ENCODE data around the gene CALHM1.
"Not testable (repeated sequence)": the region's sequence is repeated elsewhere in the genome, so short reads cannot be mapped to it uniquely, and the experiment has no call there.

CALHM1 gene

GRCh38 chr10:103442031-103442461 lies 16.7 kb downstream of the CALHM1 start:
- H3K4me3 ChIP-seq (ENCODE audit: low read length) = no peak overlapping the region
- DNase-seq (ENCODE audit: low read depth, low spot score) = no peak

- H3K4me3 ChIP-seq (ENCODE audit: low read length) = no peak overlapping the region
- no peak for DNase-seq (ENCODE audit: low read depth, low spot score)
Measured at GRCh38 chr10:103441611-103442010, 17.1 kb downstream of the CALHM1 start.

GRCh38 chr10:103441206-103441605 lies 17.5 kb downstream of the CALHM1 start:
- no peak overlapping the region for H3K4me3 ChIP-seq (ENCODE audit: low read length)
- no peak for DNase-seq (ENCODE audit: low read depth, low spot score)

GRCh38 chr10:103440416-103440815 lies 18.3 kb downstream of the CALHM1 start:
- DNase-seq (ENCODE audit: low read depth, low spot score) = no peak
- H3K4me3 ChIP-seq (ENCODE audit: low read length) = no peak overlapping the region

- no peak overlapping the region for H3K4me3 ChIP-seq (ENCODE audit: low read length)
- DNase-seq (ENCODE audit: low read depth, low spot score) = no peak
Measured at GRCh38 chr10:103439776-103440175, 18.9 kb downstream of the CALHM1 start.

- DNase-seq (ENCODE audit: low read depth, low spot score) = no peak
- H3K4me3 ChIP-seq (ENCODE audit: low read length) = no peak overlapping the region
Measured at GRCh38 chr10:103433858-103434257, 24.8 kb downstream of the CALHM1 start.

- no peak for DNase-seq (ENCODE audit: low read depth, low spot score)
- no peak overlapping the region for H3K4me3 ChIP-seq (ENCODE audit: low read length)
Measured at GRCh38 chr10:103431902-103432301, 26.8 kb downstream of the CALHM1 start.

GRCh38 chr10:103429647-103430046 lies 29.1 kb downstream of the CALHM1 start:
- H3K4me3 ChIP-seq (ENCODE audit: low read length) = no peak overlapping the region
- DNase-seq (ENCODE audit: low read depth, low spot score) = peak; percentile 27

GRCh38 chr10:103428989-103429643 lies 29.6 kb downstream of the CALHM1 start:
- peak; percentile 66 for DNase-seq (ENCODE audit: low read depth, low spot score)
- no peak overlapping the region for H3K4me3 ChIP-seq (ENCODE audit: low read length)

GRCh38 chr10:103427866-103428265 lies 30.8 kb downstream of the CALHM1 start:
- no peak overlapping the region for H3K4me3 ChIP-seq (ENCODE audit: low read length)
- DNase-seq (ENCODE audit: low read depth, low spot score) = no peak

- H3K4me3 ChIP-seq (ENCODE audit: low read length) = no peak overlapping the region
Measured at GRCh38 chr10:103423748-103424147, 35.0 kb downstream of the CALHM1 start.

GRCh38 chr10:103419101-103419500 lies 39.6 kb downstream of the CALHM1 start:
- DNase-seq (ENCODE audit: low read depth, low spot score) = no peak
- no peak overlapping the region for H3K4me3 ChIP-seq (ENCODE audit: low read length)

More at GRCh38 chr10:103423748-103424147, 35.0 kb downstream of the CALHM1 start:
- no peak for DNase-seq (ENCODE audit: low read depth, low spot score)

GRCh38 chr10:103417601-103418000 lies 41.1 kb downstream of the CALHM1 start:
- no peak overlapping the region for H3K4me3 ChIP-seq (ENCODE audit: low read length)
- DNase-seq (ENCODE audit: low read depth, low spot score) = no peak

- H3K4me3 ChIP-seq (ENCODE audit: low read length); DNase-seq (ENCODE audit: low read depth, low spot score): not testable (repeated sequence)
Measured at GRCh38 chr10:103417148-103417469, 41.6 kb downstream of the CALHM1 start.

GRCh38 chr10:103416436-103417147 lies 42.1 kb downstream of the CALHM1 start:
- DNase-seq (ENCODE audit: low read depth, low spot score) = peak; percentile 59
- no peak overlapping the region for H3K4me3 ChIP-seq (ENCODE audit: low read length)

- no peak for DNase-seq (ENCODE audit: low read depth, low spot score)
- H3K4me3 ChIP-seq (ENCODE audit: low read length) = no peak overlapping the region
Measured at GRCh38 chr10:103415581-103415980, 43.1 kb downstream of the CALHM1 start.

GRCh38 chr10:103413564-103413963 lies 45.1 kb downstream of the CALHM1 start:
- no peak for DNase-seq (ENCODE audit: low read depth, low spot score)
- no peak overlapping the region for H3K4me3 ChIP-seq (ENCODE audit: low read length)
